BLaER1 treated with 17β-estradiol and CSF1 and Interleukin-3, amounts not matched to agents 10 nM and 100 nM (cell line): ENCODE results near the gene COPS8.

Experiments
- H3K27ac ChIP-seq, 11 experiments: shearing (Covaris generic); formaldehyde crosslinking; 2 replicates each; pipeline ENCODE4 v1.8.1; 2022
- H3K27me3 ChIP-seq, 11 experiments: shearing (Covaris generic); formaldehyde crosslinking; 2 replicates each; pipeline ENCODE4 v1.8.1; 2022
- H3K36me3 ChIP-seq, 11 experiments: shearing (Covaris generic); formaldehyde crosslinking; 2 replicates each; pipeline ENCODE4 v1.8.1; 2022
- H3K4me1 ChIP-seq, 10 experiments: shearing (Covaris generic); formaldehyde crosslinking; 2 replicates each; pipeline ENCODE4 v1.8.1; 2022
- H3K4me2 ChIP-seq, 11 experiments: shearing (Covaris generic); formaldehyde crosslinking; 2 replicates each; pipeline ENCODE4 v1.8.1; 2022
- H3K4me3 ChIP-seq, 10 experiments: shearing (Covaris generic); formaldehyde crosslinking; 2 replicates each; pipeline ENCODE4 v1.8.1; 2022
- H3K9ac ChIP-seq, 11 experiments: shearing (Covaris generic); formaldehyde crosslinking; 2 replicates each; pipeline ENCODE4 v1.8.1; 2022
- H3K9me3 ChIP-seq, 11 experiments: shearing (Covaris generic); formaldehyde crosslinking; replicated peaks in 1 of 11; 2 replicates each; pipeline ENCODE4 v1.8.1; 2022
- H4K20me1 ChIP-seq, 11 experiments: shearing (Covaris generic); formaldehyde crosslinking; 2 replicates each; pipeline ENCODE4 v1.8.1; 2022
- Cebpa-rat ChIP-seq, 11 experiments: shearing (Covaris generic); IDR thresholded peaks; 2 replicates each; pipeline ENCODE4 v1.8.1; 2022

COPS8 gene

DNA sequence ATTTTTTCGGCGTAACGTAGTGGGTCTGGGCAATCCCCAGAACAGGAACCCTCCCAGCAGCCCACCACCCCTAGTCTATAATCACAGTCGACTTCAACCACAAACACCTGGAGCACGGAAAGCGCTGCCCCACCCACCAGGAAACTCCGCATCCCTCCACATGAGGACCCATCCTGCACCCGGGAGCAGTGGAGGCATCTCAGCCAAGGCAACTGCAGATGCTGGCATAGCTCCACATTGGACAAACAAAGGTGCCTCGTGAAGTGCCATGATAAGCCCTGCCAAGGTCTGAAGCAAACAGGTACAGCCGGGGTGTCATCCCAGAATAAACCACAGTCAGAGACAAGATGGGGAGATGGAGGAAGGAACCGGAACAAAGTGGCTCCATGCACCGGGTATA lies 24.3 kb upstream of the COPS8 start:
- peaks cover 0 to 12% (median 8%) of the 10 kb centered on the region in 10 experiments; a peak in 10 of 20 replicates for H3K4me1 ChIP-seq

DNA sequence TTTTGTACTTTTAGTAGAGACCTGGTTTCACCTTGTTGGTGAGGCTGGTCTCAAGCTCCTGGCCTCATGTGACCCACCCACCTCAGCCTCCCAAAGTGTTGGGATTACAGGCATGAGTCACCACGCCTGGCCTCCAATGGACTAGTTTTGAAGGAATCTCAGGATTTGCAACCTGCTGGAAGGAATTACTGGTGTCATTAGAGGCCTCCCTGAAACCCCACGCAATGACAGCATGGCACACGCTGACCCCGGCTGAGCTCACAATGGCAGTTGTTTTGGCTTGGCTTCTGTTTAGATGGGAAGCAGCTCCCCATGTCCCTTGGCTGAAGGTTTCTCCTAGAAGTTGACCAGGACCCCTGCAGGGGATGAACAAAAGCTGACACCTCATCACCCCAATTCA lies 23.1 kb upstream of the COPS8 start:
- no peak overlapping the region for H3K4me2 ChIP-seq
- H3K4me3 ChIP-seq = no peak overlapping the region
- no peaks in the 10 kb centered on the region for H4K20me1 ChIP-seq
- H3K27ac ChIP-seq = no peak overlapping the region
- no peaks in the 10 kb centered on the region for H3K9me3 ChIP-seq
- no peak for TF ChIP-seq Cebpa-rat (IDR thresholded peaks at IDR 0.05)
- no peaks in the 10 kb centered on the region for H3K27me3 ChIP-seq
- no peaks in the 10 kb centered on the region for H3K36me3 ChIP-seq
- H3K4me1 ChIP-seq = peaks cover 0 to 12% (median 8%) of the 10 kb centered on the region in 10 experiments; a peak in 10 of 20 replicates
- H3K9ac ChIP-seq = peak overlapping the region in 1 of 11 experiments; percentile 7; a peak in 1 of 22 replicates

More for the DNA sequence above, 24.3 kb upstream of the COPS8 start:
- Histone ChIP-seq H3K36me3 (no peaks in the 10 kb centered on the region), H3K27ac (no peak overlapping the region), H3K9ac (0 out of 22 replicates have a peak overlapping the region, but pooled peaks of 2 of the 11 experiments have one; percentile 15 to 26), H3K27me3 (no peaks in the 10 kb centered on the region), H4K20me1 (no peaks in the 10 kb centered on the region), H3K4me2 (peak overlapping the region in 4 of 11 experiments; percentile 3 to 57 (median 18); a peak in 3 of 22 replicates), H3K9me3 (no peaks in the 10 kb centered on the region), H3K4me3 (no peak overlapping the region)
- TF ChIP-seq Cebpa-rat (IDR thresholded peaks at IDR 0.05) = no peak

DNA sequence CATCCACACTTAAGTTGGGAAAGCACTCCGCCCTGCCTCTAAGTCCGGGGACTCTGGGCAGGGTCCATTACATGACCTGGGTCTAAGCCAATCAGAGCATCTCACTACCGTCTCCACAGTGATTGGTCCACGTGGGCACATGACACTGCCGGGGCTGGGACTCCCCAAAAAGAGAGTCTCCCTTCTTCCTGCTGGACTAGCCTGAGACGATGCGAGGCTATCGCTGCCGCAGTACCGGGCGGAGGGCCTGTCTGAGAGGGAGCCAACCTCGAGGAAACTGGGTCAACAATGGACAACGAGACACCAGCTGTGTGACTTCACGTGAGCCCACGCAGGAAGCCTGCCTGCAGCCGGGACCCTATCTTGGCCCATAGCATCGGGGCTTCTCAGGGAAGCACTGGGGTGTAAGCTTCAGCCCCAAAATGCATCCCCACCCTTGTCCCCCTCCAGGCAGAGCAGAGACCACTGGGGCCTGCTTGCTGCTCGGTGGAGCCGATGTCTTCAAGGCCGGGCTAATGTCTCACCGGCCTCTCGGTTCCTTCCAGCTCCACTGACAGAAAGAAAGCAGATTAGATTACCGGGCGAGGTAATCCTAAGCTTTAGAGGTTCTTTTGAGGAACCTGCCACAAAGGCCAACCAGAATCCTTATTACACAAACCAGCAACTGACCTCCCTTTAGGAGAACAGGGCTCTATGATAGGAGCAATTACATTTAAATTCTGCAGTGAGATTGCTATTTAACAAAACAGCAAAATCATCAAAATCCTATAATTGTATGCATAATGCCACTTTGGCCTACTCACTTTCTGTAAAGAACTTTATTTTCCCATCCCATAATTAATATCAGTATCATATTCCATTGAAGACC lies 21.3 kb upstream of the COPS8 start:
- H3K27ac ChIP-seq = no peak overlapping the region
- no peak overlapping the region for H3K9ac ChIP-seq
- H4K20me1 ChIP-seq = no peaks in the 10 kb centered on the region
- H3K4me3 ChIP-seq = no peak overlapping the region
- no peaks in the 10 kb centered on the region for H3K36me3 ChIP-seq
- TF ChIP-seq Cebpa-rat (IDR thresholded peaks at IDR 0.05) = no peak
- H3K27me3 ChIP-seq = no peaks in the 10 kb centered on the region
- H3K4me2 ChIP-seq = 0 out of 22 replicates have a peak overlapping the region, but pooled peaks of 2 of the 11 experiments have one; percentile 1 to 36
- no peaks in the 10 kb centered on the region for H3K9me3 ChIP-seq
- H3K4me1 ChIP-seq = peaks cover 5 to 14% (median 9%) of the 10 kb centered on the region in 10 experiments; a peak in 11 of 20 replicates

DNA sequence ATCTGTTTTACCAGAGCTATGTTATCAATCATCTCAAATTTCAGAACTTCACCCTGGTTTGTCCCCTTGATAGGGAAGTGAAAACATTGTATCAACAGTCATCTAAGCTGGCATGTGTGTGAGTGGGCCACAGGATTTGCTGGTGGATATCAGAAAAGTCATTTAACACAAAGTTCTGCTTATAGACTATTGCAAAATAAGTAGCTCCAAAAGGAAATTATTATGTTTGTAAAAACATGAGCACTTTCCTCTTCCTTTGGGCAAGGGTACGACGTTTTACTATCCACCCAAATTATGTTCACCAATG lies 20.7 kb upstream of the COPS8 start:
- no peak overlapping the region for H3K27ac ChIP-seq
- TF ChIP-seq Cebpa-rat (IDR thresholded peaks at IDR 0.05) = no peak
- H3K27me3 ChIP-seq = no peaks in the 10 kb centered on the region
- no peaks in the 10 kb centered on the region for H4K20me1 ChIP-seq
- H3K36me3 ChIP-seq = no peaks in the 10 kb centered on the region
- no peak overlapping the region for H3K4me3 ChIP-seq
- peaks cover 5 to 14% (median 9%) of the 10 kb centered on the region in 10 experiments; a peak in 11 of 20 replicates for H3K4me1 ChIP-seq
- H3K9ac ChIP-seq = no peak overlapping the region
- H3K4me2 ChIP-seq = peak overlapping the region in 4 of 11 experiments; percentile 1 to 36 (median 20); a peak in 4 of 22 replicates
- no peaks in the 10 kb centered on the region for H3K9me3 ChIP-seq

DNA sequence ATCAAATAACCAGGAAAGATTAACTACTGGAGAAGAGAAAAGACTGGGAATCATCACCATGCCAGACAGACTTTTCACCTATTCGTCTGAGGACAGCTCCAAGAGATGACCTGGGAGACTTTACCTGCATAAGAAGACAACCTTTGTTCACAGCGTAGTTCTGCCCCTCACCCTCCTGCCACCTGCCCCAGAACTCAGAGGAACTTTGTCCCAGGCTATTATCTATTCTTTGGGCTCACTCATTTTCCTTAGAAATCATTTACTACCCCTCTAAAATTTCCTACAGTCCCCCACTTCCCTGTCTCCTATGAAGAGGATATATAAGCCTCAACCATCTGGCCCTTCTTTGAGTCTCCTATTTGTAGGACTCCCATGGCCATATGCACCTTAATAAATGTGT lies 19.3 kb upstream of the COPS8 start:
- no peak overlapping the region for H3K4me3 ChIP-seq
- 0 out of 22 replicates have a peak, but pooled peaks cover 0 to 4% (median 0%) of the 10 kb centered on the region in 11 experiments for H3K9me3 ChIP-seq
- no peaks in the 10 kb centered on the region for H3K27me3 ChIP-seq
- H3K27ac ChIP-seq = no peak overlapping the region
- TF ChIP-seq Cebpa-rat (IDR thresholded peaks at IDR 0.05) = no peak
- H4K20me1 ChIP-seq = no peaks in the 10 kb centered on the region
- no peak overlapping the region for H3K4me2 ChIP-seq
- no peaks in the 10 kb centered on the region for H3K36me3 ChIP-seq
- H3K4me1 ChIP-seq = peaks cover 0 to 12% (median 7%) of the 10 kb centered on the region in 10 experiments; a peak in 9 of 20 replicates
- no peak overlapping the region for H3K9ac ChIP-seq

DNA sequence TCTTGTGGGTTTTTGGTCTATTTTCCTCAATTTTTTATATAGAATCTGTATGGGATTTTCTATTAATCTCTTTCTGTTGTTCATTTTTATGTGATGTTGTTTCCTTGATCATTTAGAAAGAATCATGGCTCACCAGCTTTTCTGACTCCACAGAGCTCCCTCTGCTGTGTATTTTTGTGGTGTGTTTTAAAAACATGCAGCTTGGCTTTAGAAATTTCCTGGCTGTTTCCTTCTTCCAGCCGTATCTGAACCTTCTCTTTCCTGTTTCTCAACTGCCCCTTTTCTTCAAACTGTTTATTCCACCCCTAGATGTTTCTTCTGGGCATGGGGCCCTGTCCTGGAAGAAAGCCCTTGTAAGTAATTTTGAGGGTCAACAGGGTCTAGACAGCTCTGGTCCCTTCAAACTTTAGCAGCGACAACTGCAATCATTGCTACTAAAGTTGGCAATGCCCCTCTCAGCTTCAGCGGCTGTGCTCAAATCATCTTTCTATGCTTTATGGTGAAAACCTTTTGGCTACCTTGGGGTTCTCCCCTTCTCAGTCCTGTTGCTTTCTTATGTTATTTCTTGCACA lies 17.6 kb upstream of the COPS8 start:
- no peaks in the 10 kb centered on the region for H3K36me3 ChIP-seq
- peaks cover 0 to 12% (median 7%) of the 10 kb centered on the region in 10 experiments; a peak in 8 of 20 replicates for H3K4me1 ChIP-seq
- no peak overlapping the region for H3K27ac ChIP-seq
- no peaks in the 10 kb centered on the region for H4K20me1 ChIP-seq
- no peak overlapping the region for H3K4me3 ChIP-seq
- TF ChIP-seq Cebpa-rat (IDR thresholded peaks at IDR 0.05) = no peak
- H3K4me2 ChIP-seq = peak overlapping the region in 5 of 11 experiments; percentile 0 to 34 (median 15); a peak in 4 of 22 replicates
- H3K9me3 ChIP-seq = 0 out of 22 replicates have a peak, but pooled peaks cover 0 to 4% (median 0%) of the 10 kb centered on the region in 11 experiments
- H3K9ac ChIP-seq = no peak overlapping the region; a peak in 1 of 22 replicates
- H3K27me3 ChIP-seq = no peaks in the 10 kb centered on the region

DNA sequence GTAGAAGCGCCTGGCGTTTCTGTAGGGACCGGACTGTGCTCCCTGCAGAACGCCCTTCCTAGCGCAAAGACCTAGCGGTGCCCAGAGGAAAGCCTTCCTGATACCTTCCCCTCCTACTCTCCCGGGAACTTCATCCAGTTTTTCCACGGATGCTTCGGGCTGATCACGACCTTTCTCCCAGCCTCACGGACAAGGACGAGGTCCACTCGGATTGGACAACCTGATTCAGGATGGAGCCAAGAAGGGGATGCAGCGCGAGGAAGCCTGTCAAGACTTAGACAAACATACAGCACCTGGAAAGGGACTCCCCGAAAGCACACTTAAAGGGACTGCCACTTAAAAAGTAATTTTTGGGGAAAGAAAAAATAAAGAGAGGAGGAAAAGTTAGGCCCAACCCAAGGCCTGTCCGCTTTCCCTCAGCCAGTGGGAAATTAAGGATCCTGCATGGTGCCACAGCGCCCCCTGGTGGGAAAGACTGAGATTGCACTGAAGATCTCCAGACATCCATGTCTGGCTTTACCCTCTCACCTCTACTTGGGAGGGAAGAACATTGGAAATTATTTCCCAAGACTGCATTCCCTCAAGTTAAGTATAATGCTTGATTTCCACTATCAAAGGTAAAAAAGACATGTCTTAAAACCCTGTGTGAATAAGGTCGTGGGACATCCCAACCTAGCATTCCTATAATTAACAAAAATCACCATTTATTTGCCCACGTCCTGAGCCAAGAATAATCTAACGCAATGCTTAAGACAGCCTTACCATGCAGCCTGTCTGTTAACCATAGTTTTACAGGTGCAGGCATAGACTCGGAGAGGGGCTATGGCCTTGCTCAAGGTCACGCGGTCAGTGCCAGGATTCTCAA lies 13.4 kb upstream of the COPS8 start:
- no peaks in the 10 kb centered on the region for H3K36me3 ChIP-seq
- peaks cover 0 to 13% (median 5%) of the 10 kb centered on the region in 10 experiments; a peak in 7 of 20 replicates for H3K4me1 ChIP-seq
- no peak for TF ChIP-seq Cebpa-rat (IDR thresholded peaks at IDR 0.05)
- H3K4me3 ChIP-seq = no peak overlapping the region
- H3K9me3 ChIP-seq = 0 out of 22 replicates have a peak, but pooled peaks cover 0 to 4% (median 0%) of the 10 kb centered on the region in 11 experiments
- H3K4me2 ChIP-seq = no peak overlapping the region
- no peaks in the 10 kb centered on the region for H3K27me3 ChIP-seq
- H4K20me1 ChIP-seq = no peaks in the 10 kb centered on the region; a peak in 1 of 22 replicates
- no peak overlapping the region for H3K27ac ChIP-seq
- no peak overlapping the region for H3K9ac ChIP-seq

DNA sequence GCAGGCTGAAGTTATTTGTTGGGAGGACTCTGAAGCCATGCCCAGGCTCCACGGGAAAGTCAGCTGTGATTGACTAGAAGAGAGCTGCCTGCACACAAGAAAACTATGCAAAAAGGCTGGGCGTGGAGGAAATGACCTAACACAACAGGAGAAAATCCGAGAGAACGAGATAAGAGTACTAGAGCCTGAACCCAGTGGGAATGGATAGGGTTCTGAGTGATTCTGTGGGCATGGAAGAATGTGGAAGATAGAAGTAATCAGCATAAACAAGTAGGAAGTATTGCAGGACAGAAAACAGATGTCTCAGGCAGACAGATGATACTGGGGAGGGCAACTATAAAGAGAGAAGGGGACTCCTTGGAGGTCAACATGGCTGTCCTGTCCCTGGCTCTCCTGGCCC lies 12.1 kb upstream of the COPS8 start:
- 0 out of 22 replicates have a peak, but pooled peaks cover 0 to 4% (median 0%) of the 10 kb centered on the region in 11 experiments for H3K9me3 ChIP-seq
- no peaks in the 10 kb centered on the region; a peak in 1 of 22 replicates for H4K20me1 ChIP-seq
- no peak overlapping the region; a peak in 1 of 22 replicates for H3K9ac ChIP-seq
- H3K4me2 ChIP-seq = no peak overlapping the region
- H3K4me3 ChIP-seq = no peak overlapping the region
- H3K27ac ChIP-seq = no peak overlapping the region
- no peaks in the 10 kb centered on the region for H3K36me3 ChIP-seq
- H3K27me3 ChIP-seq = no peaks in the 10 kb centered on the region
- H3K4me1 ChIP-seq = peaks cover 0 to 13% (median 0%) of the 10 kb centered on the region in 10 experiments; a peak in 4 of 20 replicates
- TF ChIP-seq Cebpa-rat (IDR thresholded peaks at IDR 0.05) = no peak
